Urothelium cell line (cell line): Measurements from ENCODE around the gene TNFSF10.
"Not testable (repeated sequence)": the region's sequence is repeated elsewhere in the genome, so short reads cannot be mapped to it uniquely, and the experiment has no call there.

Experiments used
- DNase-seq: peaks from one replicate; pipeline ENCODE4 v3.0.0; 2011; ENCODE audit warnings: low spot score, mixed read lengths
- FAIRE-seq: peaks from 2 replicates; lab custom pipeline; 2011; peaks lifted over from hg19 to GRCh38; lab: Jason Lieb, UNC

Gene TNFSF10

DNA sequence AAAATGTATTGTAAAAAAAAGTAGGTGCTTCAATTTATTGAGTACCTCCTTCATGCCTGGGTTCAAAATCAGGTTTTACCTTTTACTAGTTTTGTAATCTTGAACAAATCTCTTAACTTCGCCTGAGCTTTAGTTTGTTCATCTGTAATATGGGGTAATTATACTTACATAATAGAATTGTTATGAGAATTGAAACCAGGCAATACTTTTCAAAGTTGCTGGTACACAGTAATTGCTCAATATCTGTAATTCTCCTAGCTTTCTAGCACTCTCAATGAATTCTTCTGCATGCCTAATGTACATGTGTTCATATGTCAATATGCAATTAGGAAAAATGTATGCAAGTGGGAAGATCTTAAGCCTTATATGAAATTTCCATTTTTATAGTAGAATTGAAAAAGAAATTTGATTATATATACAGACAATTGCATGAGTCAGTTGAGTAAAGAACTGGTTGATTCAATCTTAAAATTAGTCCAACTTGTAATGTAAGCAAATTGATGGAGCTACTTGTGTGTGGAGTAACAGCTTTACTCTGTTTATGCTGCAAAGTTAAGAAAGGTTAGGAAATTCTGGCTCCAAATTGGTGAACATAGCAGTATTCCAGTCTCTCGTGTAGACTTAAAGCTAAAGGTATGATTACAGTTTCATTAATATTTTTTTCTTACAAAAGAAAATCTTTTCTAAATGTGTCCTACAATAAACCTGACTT, 4.1 kb downstream of the TNFSF10 start:
- FAIRE-seq (no peak), DNase-seq (no peak)

- FAIRE-seq (no peak), DNase-seq (no peak)
Observed at GRCh38 chr3:172517859-172518466, 5.3 kb downstream of the TNFSF10 start.

DNA sequence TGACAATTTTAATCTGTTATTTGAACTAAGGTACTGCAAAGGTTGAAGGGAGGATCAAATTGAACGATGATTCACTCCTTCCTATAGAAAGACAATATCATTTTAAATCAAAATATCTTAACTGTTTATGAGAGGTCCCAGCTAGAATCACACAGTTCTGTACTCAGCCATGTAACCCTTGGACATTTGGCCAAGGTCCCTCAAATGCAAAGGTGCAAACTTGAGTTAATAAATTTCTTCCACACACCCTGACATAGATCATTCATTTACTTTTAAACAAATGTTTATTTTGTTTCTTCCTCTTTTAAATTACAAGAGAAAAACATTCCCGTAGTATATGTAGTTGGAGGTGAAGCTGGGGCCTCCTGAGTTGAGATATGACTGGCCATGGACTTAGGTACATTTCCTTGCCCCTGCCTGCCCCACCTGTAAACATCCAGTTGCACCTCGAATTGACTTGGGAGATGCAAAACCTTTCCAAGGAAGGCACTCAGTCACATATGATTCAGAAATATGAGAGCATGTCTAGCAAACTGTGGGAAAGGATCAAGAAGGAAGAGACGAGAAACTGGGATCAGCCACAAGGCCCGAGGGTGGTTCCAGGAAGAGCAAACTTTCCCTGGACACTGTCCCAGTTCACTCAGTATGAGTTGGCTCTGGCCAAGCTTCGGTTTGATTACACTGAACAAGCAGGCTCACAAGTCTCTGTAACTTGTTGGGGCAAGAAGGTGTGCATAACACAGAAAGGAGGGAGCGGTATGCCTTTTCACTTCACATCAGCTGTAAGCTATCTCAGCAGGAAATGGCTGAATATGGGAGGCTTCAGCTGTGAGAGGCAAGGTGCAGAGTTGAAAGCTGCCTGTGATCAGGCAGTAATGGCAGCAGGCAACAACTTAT, 6.7 kb downstream of the TNFSF10 start:
- DNase-seq: no peak
- no peak for FAIRE-seq

DNA sequence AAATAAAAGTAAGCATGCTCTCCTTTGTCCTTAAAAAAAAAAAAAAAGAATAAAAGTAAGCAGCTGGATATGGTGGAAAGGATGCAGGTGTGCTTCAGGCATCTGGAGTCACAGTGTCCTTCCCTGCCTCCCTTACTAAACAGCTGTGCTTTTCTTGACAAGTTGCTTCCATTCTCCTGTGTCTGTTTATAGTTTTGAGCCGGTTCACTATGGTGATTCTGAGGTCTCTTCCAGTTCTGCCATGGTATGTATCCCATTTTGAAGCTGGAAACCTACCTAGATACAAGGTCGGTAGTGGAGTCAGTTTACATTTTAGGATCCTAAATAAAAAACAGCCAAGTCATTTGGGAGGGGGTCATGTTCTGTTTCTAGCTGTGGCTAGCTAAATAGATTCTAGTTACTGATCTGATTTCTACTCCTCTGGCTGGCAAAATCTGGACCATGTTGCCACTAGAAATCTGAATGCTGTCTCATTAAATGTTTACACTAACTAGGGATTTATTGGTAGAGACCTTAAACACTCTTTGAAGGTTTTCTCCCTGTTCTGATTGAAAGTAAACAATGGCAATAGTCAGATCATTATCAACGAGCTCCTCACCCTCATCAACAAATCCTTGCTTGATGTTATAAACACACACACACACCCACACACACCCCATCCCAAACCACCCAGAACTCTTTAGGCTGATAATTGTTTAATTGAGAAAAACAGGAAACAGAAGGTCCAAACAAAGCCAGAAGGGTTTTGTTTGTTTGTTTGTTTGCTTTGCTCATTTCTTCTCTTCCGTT, 7.9 kb downstream of the TNFSF10 start:
- DNase-seq (no peak), FAIRE-seq (no peak)

DNA sequence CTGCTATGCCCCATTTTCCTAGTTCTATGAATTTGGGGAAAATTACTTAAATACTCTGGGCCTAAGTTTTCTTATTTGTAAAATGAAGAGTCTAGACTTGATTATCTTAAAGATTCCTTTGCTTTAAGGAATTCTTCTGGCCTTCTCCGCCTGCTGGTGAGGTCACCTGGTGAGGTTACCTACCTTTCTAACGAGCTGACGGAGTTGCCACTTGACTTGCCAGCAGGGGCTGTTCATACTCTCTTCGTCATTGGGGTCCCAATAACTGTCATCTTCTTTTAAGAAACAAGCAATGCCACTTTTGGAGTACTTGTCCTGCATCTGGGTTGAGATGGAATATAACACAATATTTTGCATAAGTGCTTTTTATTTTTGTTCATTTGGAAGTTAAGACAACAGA, 8.6 kb downstream of the TNFSF10 start:
- DNase-seq (no peak), FAIRE-seq (no peak)

DNA sequence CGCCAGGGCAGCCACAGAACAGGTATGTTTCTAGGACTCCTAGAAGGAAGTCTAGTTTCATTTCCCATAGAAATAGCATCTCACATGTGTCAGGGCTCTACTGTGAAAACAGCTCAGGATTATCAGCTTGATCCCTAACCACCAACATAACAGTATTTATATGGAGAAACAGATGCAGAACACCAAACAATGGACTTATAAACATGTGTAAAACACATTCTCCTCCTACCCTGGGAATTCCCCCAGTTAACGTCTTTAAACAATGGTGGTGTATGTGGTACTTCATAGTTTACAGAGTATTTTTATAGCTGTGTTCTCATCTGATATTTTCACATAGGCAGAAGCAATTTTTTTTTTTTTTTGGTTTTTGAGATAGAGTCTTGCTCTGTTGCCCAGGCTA, 9.7 kb downstream of the TNFSF10 start:
- FAIRE-seq: no peak
- DNase-seq: no peak

- DNase-seq: no peak
Observed at GRCh38 chr3:172511783-172512762, 11.2 kb downstream of the TNFSF10 start.

GRCh38 chr3:172506094-172506493, 17.1 kb downstream of the TNFSF10 start:
- no peak for FAIRE-seq
- no peak for DNase-seq

More at GRCh38 chr3:172511783-172512762, 11.2 kb downstream of the TNFSF10 start:
- FAIRE-seq: no peak

DNA sequence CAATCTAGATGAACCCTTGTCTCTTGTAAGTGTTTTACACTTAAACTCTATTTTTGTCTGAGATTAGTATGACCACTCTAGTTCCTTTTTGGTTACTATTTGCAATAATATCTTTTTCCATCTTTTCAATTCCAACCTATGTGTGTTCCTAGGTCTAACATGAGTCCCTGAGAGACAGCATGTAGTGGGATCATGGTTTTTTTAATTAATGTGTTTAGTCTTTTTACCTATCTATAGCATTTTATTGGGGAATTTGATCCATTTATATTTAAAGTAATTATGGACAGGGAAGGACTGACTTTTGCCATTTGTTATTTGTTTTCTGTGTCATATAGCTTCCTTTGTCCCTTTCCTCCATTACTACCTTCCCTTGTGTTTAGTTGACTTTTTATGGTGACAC, 21.7 kb downstream of the TNFSF10 start:
- DNase-seq: no peak
- no peak for FAIRE-seq

DNA sequence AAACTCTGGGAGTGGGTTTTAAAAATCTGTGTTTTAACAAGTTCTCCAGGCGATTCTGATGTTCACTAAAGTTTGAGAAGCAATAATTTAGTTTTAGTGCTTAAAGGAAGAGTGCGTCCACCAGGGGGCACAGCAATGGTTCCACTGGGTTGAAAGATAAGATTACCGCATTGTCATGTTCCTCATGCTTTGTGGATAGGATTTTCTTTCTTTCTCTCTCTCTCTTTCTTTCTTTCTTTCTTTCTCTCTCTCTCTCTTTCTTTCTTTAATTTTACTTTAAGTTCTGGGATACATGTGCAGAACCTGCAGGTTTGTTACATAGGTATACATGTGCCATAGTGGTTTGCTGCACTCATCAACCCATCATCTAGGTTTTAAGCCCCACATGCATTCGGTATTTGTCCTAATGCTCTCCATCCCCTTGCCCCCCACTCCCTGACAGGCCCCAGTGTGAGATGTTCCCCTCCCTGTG, 33.0 kb downstream of the TNFSF10 start:
- DNase-seq: peak; percentile 30
- not testable (repeated sequence) for FAIRE-seq

GRCh38 chr3:172478116-172478515, 45.1 kb downstream of the TNFSF10 start:
- FAIRE-seq (no peak), DNase-seq (no peak)

GRCh38 chr3:172476347-172476746, 46.9 kb downstream of the TNFSF10 start:
- FAIRE-seq (no peak), DNase-seq (no peak)

GRCh38 chr3:172475703-172476102, 47.5 kb downstream of the TNFSF10 start:
- DNase-seq (no peak), FAIRE-seq (no peak)

- DNase-seq (no peak), FAIRE-seq (no peak)
Observed at GRCh38 chr3:172471903-172472302, 51.3 kb downstream of the TNFSF10 start.

GRCh38 chr3:172470588-172470987, 52.6 kb downstream of the TNFSF10 start:
- FAIRE-seq (no peak), DNase-seq (no peak)

DNA sequence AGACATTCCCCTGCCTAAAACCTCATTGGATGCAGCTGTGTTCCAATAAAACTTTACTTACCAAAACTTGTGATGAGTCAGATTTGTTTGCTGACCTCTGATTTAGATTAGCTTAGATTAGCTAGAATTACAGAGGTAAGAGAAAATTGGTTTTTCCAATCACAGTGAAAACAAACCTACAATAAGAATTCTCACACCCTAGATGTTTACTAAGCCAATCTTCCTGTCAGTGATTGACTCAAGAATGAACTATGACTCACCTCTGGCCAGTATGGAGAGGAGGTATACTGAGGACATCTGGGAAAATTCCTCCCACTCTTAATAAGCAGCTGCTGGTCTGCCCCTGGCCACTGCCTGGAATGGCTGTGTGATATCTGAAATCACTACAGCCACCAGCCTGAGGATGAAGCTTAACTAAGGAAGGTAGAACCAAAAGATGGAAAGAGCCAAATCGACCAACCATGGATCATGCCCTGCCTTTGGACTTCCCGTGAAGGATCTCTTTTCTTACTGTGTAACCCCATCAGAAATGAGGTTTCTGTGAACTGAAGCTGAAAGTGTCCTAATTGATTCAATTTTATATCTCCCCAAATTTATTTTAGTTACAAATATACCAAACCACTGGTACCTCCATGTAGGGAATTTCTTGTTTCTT, 55.9 kb downstream of the TNFSF10 start:
- peak; percentile 53 for DNase-seq
- FAIRE-seq: no peak

GRCh38 chr3:172466553-172467130, 56.6 kb downstream of the TNFSF10 start:
- DNase-seq (no peak), FAIRE-seq (no peak)

GRCh38 chr3:172465281-172465680, 57.9 kb downstream of the TNFSF10 start:
- FAIRE-seq (no peak), DNase-seq (no peak)

DNA sequence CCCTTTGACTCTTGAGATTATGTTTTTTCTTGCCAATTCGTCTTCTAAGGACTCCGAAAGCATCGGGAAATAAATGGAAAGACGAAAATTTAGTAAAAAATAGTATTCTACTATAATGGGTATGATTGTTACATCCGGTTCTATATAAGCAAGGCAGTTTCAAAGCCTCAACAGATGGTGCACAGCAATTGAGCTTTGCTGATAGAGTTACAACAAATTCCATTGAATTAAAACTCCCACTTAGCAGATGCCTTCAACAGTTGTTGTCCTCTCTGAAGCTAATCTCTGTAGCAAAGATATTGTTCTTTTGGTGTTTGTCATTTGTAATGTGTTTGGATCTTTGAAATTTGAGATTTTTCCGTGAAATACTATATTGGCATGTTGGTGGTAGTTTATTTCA, 58.9 kb downstream of the TNFSF10 start:
- no peak for DNase-seq
- no peak for FAIRE-seq
